PFSK-1 (cell line): ENCODE data around the gene TMPRSS9.

Experiments
- FOXP2 ChIP-seq: optimal IDR thresholded peaks from 2 replicates; pipeline ENCODE3; 2011; ENCODE audit warnings: borderline replicate concordance, control low read depth, inconsistent platforms; ENCODE audit not compliant: insufficient read depth; ENCODE audit errors: extremely low read length, extremely low read depth
- POLR2AphosphoS5 ChIP-seq: IDR thresholded peaks from 2 replicates; pipeline ENCODE4 v1.6.1; 2012; ENCODE audit warnings: low read depth, mild to moderate bottlenecking, control low read depth, low read length, moderate library complexity
- SIN3A ChIP-seq: IDR thresholded peaks from 2 replicates; pipeline ENCODE4 v1.6.1; 2012; ENCODE audit warnings: mild to moderate bottlenecking, low read length, moderate library complexity, borderline replicate concordance; ENCODE audit not compliant: insufficient read depth
- TAF1 ChIP-seq: IDR thresholded peaks from 2 replicates; pipeline ENCODE4 v1.6.1; 2012; ENCODE audit warnings: low read length, control low read depth, borderline replicate concordance; ENCODE audit not compliant: insufficient read depth
- TF ChIP-seq, protein P1 (sequence below), 2 experiments: IDR thresholded peaks; 2 replicates each; pipeline versions ENCODE4 v1.6.1 to v1.8.0; 2011 to 2012; ENCODE audit warnings: low read depth in 2 of 2, low read length in 2 of 2, control low read depth in 1 of 2, inconsistent platforms in 1 of 2, mild to moderate bottlenecking in 1 of 2, moderate library complexity in 1 of 2; ENCODE audit not compliant: insufficient read depth in 1 of 2

DNA sequence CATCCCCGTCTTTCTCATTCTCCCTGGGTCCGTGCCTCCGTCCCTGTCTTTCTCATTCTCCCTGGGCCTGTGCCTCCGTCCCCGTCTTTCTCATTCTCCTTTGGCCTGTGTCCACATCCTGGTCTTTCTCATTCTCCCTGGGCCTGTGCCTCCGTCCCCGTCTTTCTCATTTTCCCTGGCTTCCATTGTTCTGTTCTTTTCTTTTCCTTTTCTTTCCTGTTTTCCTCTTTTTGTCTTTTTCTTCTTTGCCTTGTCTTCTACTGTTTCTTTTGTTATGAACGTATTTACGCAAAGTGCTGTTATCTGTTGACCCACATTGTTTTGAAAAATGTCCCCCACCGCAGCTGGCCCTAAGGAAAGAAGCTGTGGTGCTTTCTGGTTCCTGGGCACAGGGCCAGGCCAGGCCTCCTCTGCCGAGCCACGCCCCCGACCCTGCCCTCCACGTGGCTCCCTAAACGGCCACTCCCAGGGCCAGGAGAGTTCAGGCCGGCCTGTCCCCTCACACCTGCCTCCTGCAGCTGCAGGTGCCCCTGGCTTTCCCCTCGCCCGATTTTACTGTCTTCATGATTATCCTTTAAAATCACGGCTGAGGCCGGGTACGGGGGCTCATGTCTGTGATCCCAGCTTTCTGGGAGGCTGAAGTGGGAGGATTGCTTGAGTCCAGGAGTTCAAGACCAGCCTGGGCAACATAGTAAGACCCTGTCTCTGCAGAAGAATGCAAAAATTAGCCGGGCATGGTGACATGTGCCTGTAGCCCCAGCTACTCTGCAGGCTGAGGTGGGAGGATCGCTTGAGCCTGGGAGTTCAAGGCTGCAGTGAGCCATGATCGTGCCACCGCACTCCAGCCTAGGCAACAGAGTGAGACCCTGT, 14.0 kb upstream of the TMPRSS9 start:
- TF ChIP-seq TAF1 (no peak), FOXP2 (no peak), POLR2AphosphoS5 (no peak), SIN3A (no peak)
- TF ChIP-seq, protein P1, sequence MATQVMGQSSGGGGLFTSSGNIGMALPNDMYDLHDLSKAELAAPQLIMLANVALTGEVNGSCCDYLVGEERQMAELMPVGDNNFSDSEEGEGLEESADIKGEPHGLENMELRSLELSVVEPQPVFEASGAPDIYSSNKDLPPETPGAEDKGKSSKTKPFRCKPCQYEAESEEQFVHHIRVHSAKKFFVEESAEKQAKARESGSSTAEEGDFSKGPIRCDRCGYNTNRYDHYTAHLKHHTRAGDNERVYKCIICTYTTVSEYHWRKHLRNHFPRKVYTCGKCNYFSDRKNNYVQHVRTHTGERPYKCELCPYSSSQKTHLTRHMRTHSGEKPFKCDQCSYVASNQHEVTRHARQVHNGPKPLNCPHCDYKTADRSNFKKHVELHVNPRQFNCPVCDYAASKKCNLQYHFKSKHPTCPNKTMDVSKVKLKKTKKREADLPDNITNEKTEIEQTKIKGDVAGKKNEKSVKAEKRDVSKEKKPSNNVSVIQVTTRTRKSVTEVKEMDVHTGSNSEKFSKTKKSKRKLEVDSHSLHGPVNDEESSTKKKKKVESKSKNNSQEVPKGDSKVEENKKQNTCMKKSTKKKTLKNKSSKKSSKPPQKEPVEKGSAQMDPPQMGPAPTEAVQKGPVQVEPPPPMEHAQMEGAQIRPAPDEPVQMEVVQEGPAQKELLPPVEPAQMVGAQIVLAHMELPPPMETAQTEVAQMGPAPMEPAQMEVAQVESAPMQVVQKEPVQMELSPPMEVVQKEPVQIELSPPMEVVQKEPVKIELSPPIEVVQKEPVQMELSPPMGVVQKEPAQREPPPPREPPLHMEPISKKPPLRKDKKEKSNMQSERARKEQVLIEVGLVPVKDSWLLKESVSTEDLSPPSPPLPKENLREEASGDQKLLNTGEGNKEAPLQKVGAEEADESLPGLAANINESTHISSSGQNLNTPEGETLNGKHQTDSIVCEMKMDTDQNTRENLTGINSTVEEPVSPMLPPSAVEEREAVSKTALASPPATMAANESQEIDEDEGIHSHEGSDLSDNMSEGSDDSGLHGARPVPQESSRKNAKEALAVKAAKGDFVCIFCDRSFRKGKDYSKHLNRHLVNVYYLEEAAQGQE (IDR thresholded peaks at IDR 0.05; ENCODE audit: insufficient read depth in 1 of 2, low read depth in 2 of 2, low read length in 2 of 2), result no peak
